ENCODE data around the gene PDZD8.
"Not testable (repeated sequence)": the region's sequence is repeated elsewhere in the genome, so short reads cannot be mapped to it uniquely, and the experiment has no call there.

Gene PDZD8

DNA sequence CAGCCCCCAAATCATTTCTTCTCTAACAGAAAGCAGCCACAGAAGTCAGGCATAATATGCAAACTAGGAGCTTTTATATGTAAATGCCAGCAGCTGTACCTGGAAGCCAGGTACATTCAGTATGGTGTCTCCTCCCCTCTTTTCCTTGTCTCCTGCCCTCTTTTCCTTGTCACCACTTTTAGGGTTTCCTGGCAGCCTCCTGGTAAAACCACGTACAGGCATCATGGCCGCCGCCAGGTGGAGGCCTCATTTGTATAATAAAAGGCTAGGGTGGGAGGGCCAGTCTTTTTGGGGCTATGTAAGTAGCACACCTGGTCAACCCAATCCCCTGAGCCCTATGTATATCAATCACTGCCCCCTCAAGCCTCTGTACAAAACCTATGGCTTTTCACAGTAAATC, 28.7 kb downstream of the PDZD8 start:
- no peak for DNase-seq

DNA sequence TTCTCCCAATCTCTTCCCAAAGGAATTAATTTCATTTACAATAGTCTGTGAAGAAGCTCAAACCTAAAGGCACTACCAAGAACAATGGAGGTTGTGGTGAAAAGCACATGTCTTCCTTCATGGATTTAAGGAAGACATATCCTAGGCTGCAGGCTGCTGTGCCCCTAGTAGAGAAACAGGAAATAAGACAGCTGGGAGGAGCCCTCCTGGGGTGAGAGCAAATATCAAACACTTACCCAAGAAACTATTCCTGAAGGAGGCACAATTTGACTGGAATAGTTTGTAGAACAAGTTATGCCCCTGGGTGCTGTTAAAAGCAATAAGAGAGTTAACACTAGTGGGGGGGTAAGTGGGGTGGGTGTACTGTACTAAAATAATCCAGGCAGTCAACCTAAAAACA, 30.1 kb downstream of the PDZD8 start:
- DNase-seq, result no peak

DNA sequence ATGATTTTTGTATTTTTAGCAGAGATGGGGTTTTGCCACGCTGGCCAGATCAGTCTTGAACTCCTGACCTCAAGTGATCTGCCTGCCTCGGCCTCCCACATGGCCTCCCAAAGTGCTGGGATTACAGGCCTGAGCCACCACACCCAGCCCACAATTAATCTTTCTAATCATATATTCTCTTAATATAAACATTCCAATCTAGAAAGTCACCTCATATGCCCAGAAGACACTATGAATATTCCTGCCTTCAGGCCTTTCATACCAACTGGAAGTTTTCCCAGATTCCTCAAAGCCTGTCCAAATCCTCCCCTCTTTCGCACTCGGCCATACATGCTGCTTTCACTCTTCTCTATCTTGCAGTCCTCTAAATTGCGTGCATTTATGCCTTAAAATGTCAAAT, 32.6 kb downstream of the PDZD8 start:
- DNase-seq, result no peak

DNA sequence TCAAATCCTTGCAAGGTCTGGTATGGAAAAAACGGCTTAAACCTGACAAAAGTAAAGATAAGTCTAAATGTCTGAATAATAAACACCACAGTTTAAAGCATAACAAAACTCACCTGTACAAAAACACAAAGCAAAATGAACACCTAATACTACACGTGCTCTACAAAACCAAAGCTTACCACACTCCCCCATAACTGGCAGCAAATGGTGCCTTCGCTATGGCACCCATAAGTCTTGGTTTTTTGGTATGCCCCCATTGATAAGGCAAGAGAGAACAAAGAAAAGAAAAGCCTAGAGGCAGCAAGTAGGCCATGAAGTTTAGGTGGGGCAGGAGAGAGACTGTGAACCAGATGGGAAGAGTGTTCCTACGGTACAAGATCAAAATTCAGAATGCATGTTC, 34.2 kb downstream of the PDZD8 start:
- no peak for DNase-seq

GRCh38 chr10:117339979-117340378, 35.3 kb downstream of the PDZD8 start:
- DNase-seq, result no peak

DNA sequence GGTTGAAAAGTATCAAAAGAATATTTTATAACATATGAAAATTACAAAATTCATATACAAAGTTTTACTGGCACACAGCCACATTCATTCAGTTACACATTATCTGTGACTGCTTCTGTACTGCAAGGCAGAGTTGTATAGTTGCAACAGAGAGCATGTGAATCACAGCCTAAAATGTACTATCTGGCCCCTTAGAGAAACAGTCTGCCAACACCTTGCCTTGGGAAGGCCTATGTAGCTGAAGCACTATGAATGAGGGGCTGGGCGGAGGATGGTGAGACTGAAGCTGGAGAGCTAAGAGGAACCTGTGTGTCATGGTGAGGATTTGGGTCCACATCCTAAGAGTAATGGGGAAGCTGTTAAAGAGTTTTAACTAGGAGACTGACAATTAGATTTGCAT, 35.7 kb downstream of the PDZD8 start:
- DNase-seq, result no peak

DNA sequence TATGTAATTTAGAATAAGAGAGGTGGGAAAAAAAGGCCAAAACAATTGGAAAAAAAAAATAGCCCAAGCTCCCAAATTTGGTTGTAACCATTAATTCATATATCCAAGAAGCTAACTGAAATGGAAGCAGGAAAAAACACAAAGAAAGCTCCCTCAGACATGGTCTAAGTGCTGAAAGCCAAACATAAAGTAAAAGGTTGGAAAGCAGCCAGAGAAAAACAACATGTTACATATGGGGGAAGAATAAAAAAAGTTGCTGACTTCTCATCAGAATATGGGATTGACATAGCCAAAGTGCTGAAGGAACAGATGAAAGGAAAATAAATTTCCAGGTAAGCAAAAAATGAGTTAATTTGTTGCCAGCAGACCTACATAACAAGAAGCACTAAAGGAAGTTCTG, 40.3 kb downstream of the PDZD8 start:
- DNase-seq, result no peak

DNA sequence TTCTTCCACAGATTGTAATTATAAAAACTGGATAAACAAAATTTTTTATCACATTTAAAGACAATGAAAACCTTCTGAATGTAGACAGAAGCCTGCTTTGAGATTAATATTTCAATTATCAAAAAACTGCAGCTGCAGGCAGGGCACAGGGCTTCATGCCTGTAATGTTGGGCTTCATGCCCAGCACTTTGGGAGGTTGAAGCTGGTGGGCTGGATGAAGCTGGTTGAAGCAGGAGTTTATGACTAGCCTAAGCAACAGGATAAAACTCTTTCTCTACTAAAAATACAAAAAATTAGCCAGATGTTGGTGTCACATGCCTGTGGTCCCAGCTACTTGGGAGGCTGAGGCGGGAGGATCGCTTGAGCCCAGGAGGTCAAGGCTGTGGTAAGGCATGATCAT, 41.2 kb downstream of the PDZD8 start:
- DNase-seq, result no peak

- DNase-seq, result no peak
Observed at GRCh38 chr10:117327262-117327661, 48.0 kb downstream of the PDZD8 start.

DNA sequence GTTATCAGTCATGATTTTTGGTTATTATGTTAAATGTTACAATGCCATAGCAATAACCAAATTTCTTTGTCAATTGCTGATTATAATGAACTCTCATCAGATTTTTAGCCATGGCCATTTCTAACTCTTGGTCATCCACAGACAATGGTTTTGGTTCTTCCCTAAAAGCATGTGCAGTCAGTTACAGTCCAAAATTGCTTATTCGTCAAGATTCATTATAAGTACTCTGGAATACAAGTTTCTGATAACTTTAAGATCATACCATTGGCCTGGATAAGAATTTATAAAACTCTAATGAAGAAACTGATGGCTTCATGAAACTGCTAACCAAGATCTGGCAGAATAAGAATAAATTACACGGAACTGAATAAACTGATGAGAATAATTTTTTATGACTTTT, 50.9 kb downstream of the PDZD8 start:
- no peak for DNase-seq

GRCh38 chr10:117322260-117322659, 53.0 kb downstream of the PDZD8 start:
- no peak for DNase-seq

DNA sequence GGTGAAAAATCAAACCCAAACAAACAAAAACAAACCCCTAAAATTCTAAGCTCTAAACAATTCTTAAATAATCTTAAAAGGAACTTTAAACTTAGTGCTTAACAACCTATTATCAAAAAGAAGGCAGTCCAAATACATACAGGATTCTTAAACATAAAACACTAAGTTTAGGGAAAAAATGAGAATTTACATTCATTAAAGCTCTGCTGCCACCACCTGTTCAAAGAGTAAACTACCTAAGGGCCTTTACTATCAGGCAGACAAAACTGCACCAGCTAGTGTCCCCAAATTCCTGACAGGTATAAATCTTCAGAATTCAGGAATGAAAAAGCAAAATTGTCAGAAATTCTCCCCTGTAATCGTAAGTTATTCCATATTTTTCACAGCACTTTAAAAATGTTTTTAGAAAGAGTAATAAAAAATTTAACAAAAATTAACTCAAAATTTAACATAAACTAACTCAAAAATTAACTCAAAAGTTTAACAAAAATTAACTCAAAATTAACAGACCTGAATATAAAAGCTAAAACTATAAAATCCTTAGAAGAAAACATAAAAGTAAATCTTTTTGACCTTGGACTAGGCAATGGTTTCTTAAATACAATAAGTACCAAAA, 55.1 kb downstream of the PDZD8 start:
- DNase-seq, result no peak

DNA sequence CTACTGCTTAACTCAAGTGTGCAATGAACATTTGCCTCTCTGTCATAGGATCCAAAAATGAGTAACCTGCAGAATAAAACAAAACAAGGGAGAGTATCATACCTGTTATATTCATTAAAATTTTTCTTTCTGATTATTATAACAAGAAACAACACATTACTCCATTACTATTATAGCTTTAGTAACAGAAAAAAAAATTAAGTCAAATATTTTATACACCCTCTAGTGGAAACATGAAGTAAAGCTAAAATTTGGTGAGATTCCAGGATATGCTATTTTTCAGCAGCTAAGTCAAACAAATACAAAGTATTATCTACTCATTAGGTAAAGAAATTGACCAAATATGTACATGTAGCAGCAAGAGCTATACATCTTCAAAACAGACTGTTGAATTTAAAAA, 56.3 kb downstream of the PDZD8 start:
- no peak for DNase-seq

- no peak for DNase-seq
Observed at GRCh38 chr10:117316701-117317100, 58.5 kb downstream of the PDZD8 start.

DNA sequence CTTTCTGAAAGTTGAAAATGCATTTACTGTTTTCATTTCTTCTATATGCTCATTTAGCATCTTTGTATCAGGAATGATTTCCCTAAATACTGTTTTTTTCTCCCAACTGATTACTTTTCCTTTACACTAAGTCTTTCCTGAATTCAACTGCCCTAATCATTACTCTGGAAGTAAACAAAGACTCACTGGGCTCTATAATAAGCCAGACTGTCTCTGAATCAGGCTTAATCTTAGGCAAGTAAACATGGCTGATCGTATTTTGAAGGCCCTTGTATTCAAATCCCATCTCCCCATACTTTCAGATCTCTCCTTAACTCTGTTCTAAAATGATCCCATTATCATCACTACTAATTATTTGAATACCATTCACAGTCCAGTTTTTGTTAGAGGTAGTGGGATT, 61.6 kb downstream of the PDZD8 start:
- DNase-seq, result no peak

- DNase-seq, result no peak
Observed at GRCh38 chr10:117312430-117312829, 62.8 kb downstream of the PDZD8 start.

- DNase-seq, result no peak
Observed at GRCh38 chr10:117311261-117311660, 64.0 kb downstream of the PDZD8 start.

GRCh38 chr10:117306674-117307073, 68.6 kb downstream of the PDZD8 start:
- no peak for DNase-seq

- not testable (repeated sequence) for DNase-seq
Observed at GRCh38 chr10:117303451-117303850, 71.8 kb downstream of the PDZD8 start.

- DNase-seq, result no peak
Observed at GRCh38 chr10:117300671-117301070, 74.6 kb downstream of the PDZD8 start.

DNA sequence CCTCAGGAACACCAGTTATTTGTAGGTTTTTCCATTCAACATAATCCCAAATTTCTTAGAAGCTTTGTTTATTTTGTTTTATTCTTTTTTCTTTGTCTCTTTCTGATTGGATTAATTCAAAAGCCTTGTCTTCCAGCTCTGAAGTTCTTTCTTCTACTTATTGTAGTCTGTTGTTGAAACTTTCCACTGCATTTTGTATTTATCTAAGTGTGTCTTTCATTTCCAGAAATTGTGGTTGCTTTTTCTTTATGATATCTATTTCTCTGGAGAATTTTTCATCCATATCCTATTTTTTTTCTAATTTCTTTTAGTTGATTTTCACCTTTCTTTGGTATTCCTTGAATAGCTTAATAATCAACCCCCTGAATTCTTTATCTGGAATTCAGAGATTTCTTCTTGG, 75.8 kb downstream of the PDZD8 start:
- no peak for DNase-seq

GRCh38 chr10:117298219-117298618, 77.0 kb downstream of the PDZD8 start:
- no peak for DNase-seq

GRCh38 chr10:117294735-117295134, 80.5 kb downstream of the PDZD8 start:
- no peak for DNase-seq

DNA sequence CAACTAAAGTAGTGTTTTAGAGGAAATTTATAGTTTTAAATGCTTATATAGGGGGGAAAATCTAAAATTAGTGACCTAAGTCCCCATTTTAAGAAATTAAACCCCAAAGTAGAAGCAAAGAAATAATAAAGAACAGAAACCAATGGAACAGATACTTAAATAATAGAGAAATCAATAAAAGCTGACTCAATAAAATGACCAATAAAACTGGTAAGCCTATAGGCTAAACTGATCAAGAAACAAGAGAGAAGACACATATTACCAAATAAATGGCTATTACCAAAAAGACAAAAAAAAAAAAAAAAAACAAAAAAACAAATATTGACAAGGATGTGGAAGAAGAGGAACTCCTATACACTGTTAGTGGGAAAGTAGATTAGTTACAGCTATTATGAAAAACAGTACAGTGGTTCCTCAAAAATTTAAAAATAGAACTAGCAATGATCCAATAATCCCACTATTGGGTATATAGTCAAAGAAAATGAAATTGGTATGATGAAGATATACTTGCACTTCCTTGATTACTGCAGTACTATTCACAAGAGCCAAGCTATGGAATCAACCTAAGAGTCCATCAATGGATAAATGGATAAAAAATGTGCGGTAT, 81.1 kb downstream of the PDZD8 start:
- no peak for DNase-seq

DNA sequence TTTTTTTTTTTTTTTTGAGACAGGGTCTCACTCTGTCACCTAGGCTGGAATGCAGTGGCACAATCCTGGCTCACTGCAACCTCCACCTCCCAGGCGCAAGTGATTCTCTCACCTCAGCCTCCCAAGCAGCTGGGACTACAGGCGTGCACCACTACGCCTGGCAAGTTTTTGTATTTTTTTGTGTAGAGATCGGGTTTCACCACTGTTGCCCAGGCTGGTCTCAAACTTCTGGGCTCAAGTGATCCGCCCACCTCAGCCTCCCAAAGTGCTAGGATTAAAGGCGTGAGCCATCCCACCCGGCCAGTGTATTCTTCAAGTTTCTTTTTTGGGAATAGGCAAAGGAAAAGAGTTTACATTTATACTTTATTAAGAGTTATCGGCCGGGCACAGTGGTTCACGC, 84.4 kb downstream of the PDZD8 start:
- not testable (repeated sequence) for DNase-seq

Measured in stimulated activated CD4-positive, alpha-beta T cell treated with anti-CD3 and anti-CD28 coated beads, Interleukin-2, amount 100 ng/mL, for 24 hours (primary cell).